SU-DHL-6 (cell line): ENCODE measurements around the gene MAP3K21.

Experiments
- H2AFZ ChIP-seq: fragments of 200-600 bp; sonication (generic); 2 replicates; pipeline ENCODE4 v1.6.1; 2014; ENCODE audit warnings: low read depth, mild to moderate bottlenecking, moderate library complexity, mixed read lengths, antibody characterized with exemption, low read length; ENCODE audit not compliant: severe bottlenecking
- H3F3A ChIP-seq: fragments of 200-600 bp; shearing (Covaris generic); 2 replicates; pipeline ENCODE4 v1.6.0; 2016; ENCODE audit warnings: antibody characterized with exemption, mild to moderate bottlenecking; ENCODE audit not compliant: insufficient read depth
- H3K27ac ChIP-seq: fragments of 200-600 bp; sonication (generic); 2 replicates; pipeline ENCODE4 v1.5.1; 2016; ENCODE audit warnings: low read depth, mild to moderate bottlenecking, low read length, moderate library complexity, mixed read lengths
- H3K27me3 ChIP-seq: fragments of 200-600 bp; sonication (generic), shearing (Covaris generic); 2 replicates; pipeline ENCODE4 v1.6.0; 2014; ENCODE audit warnings: mild to moderate bottlenecking, low read length
- H3K36me3 ChIP-seq: fragments of 200-600 bp; sonication (generic); 2 replicates; pipeline ENCODE4 v1.6.1; 2014; ENCODE audit warnings: mild to moderate bottlenecking, low read length, mixed read lengths
- H3K4me2 ChIP-seq: fragments of 300-600, 200-600 bp; shearing (Covaris generic), sonication (generic); 2 replicates; pipeline ENCODE4 v1.6.0; 2014; ENCODE audit warnings: low read length, low read depth, mild to moderate bottlenecking; ENCODE audit not compliant: poor library complexity, severe bottlenecking
- H3K4me3 ChIP-seq: fragments of 200-600 bp; sonication (generic); 2 replicates; pipeline ENCODE4 v1.5.1; 2014; ENCODE audit warnings: antibody characterized with exemption, low read length, mild to moderate bottlenecking, mixed read lengths; ENCODE audit not compliant: insufficient read depth, poor library complexity, severe bottlenecking
- H3K79me2 ChIP-seq: fragments of 200-600 bp; sonication (generic); 2 replicates; pipeline ENCODE4 v1.6.1; 2014; ENCODE audit warnings: mild to moderate bottlenecking, low read length, moderate library complexity; ENCODE audit not compliant: insufficient read depth
- H3K9ac ChIP-seq: fragments of 200-600 bp; sonication (generic); 2 replicates; pipeline ENCODE4 v1.7.0; 2014; ENCODE audit warnings: mild to moderate bottlenecking, low read length
- H3K9me2 ChIP-seq: fragments of 200-600 bp; sonication (generic); replicated peaks from 2 replicates; pipeline ENCODE4 v1.6.1; 2014; ENCODE audit warnings: low read length; ENCODE audit not compliant: insufficient read depth
- H3K9me3 ChIP-seq: fragments of 200-600 bp; sonication (generic); 2 replicates; pipeline ENCODE4 v1.6.1; 2014; ENCODE audit warnings: low read length, mixed read lengths; ENCODE audit not compliant: insufficient read depth
- H4K20me1 ChIP-seq: fragments of 200-600 bp; sonication (generic); 2 replicates; pipeline ENCODE4 v1.6.1; 2014; ENCODE audit warnings: low read depth, mild to moderate bottlenecking, antibody characterized with exemption, low read length, moderate library complexity, mixed read lengths
- EZH2phosphoT487 ChIP-seq: fragments of 200-600 bp; sonication (generic), shearing (Covaris generic); conservative IDR thresholded peaks from 2 replicates; pipeline ENCODE4 v1.6.1; 2018; ENCODE audit warnings: mild to moderate bottlenecking, antibody characterized with exemption, low read length, moderate library complexity, mixed read lengths
- TF ChIP-seq, protein P1 (sequence below): fragments of 200-600 bp; sonication (generic); IDR thresholded peaks from one replicate; pipeline ENCODE4 v1.5.1; 2017; ENCODE audit warnings: antibody characterized with exemption, mild to moderate bottlenecking, low read length, moderate library complexity; ENCODE audit not compliant: insufficient read depth, poor library complexity, severe bottlenecking

MAP3K21 gene

DNA sequence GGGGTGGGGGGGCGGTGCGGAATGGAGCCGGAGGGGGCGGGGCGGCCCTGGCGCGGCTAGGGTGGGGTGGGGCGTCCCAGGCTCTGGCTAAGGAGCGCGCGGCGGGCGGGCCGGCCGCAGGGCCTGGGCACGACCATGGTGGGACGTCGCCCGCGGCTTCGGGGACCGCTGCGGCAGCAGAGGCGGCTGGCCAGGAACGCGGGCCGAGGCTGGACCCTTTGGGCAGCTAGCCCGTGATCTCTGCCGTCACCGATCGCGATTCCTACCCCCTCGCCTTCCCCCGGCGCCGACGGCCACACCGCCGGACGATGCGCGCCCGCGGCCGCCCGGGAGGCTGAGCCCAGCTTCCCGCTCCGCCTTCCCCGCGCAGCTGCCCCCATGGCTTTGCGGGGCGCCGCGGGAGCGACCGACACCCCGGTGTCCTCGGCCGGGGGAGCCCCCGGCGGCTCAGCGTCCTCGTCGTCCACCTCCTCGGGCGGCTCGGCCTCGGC is at the start of gene MAP3K21:
MAP3K21 (plus strand) TSS at position 74 of the 491 bp plus-strand sequence; CDS start at position 379, 305 bp downstream.
- peak within 1 kb of the TSS; percentile 65 for H3K9ac ChIP-seq

DNA sequence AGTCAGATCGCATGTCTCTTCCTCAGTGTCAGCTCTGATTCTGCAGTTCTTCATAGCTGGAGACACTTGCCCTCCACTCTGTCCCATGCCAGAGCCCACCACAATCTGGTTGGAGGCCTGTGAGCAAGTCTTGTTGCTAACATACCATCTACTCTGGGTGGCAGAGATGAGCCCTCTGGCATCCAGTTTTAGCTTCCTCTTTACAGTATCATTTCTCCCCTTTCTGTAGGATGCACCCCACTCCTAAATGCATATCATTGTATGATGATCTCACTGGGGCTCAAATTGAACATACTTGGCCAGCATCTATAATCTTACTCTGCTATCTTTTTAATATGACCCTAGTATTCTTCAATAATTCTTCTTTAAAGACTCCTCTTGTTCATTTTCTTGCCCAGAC is 48.9 kb upstream of the MAP3K21 start:
- Histone ChIP-seq H3K9ac (no peak overlapping the region), H3K4me2 (no peak overlapping the region), H2AFZ (no peak overlapping the region), H4K20me1 (0 out of 2 replicates have a peak, but pooled peaks cover 3% of the 10 kb centered on the region), H3F3A (no peaks in the 10 kb centered on the region), H3K27me3 (no peaks in the 10 kb centered on the region), H3K9me3 (no peaks in the 10 kb centered on the region), H3K27ac (no peak overlapping the region), H3K36me3 (no peaks in the 10 kb centered on the region), H3K9me2 (no peaks in the 10 kb centered on the region), H3K79me2 (no peaks in the 10 kb centered on the region), H3K4me3 (no peak overlapping the region)
- no peak for TF ChIP-seq EZH2phosphoT487
- TF ChIP-seq, protein P1, sequence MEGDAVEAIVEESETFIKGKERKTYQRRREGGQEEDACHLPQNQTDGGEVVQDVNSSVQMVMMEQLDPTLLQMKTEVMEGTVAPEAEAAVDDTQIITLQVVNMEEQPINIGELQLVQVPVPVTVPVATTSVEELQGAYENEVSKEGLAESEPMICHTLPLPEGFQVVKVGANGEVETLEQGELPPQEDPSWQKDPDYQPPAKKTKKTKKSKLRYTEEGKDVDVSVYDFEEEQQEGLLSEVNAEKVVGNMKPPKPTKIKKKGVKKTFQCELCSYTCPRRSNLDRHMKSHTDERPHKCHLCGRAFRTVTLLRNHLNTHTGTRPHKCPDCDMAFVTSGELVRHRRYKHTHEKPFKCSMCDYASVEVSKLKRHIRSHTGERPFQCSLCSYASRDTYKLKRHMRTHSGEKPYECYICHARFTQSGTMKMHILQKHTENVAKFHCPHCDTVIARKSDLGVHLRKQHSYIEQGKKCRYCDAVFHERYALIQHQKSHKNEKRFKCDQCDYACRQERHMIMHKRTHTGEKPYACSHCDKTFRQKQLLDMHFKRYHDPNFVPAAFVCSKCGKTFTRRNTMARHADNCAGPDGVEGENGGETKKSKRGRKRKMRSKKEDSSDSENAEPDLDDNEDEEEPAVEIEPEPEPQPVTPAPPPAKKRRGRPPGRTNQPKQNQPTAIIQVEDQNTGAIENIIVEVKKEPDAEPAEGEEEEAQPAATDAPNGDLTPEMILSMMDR, result no peak

More for the DNA sequence above, at the start of gene MAP3K21:
- no peaks in the 10 kb centered on the region for H3K9me2 ChIP-seq
- H4K20me1 ChIP-seq, result no peaks in the 10 kb centered on the region
- no peak within 1 kb of the TSS for H3K27ac ChIP-seq
- peak within 1 kb of the TSS; percentile 83 for H3K4me2 ChIP-seq
- no peaks in the 10 kb centered on the region for H3K36me3 ChIP-seq
- H3K4me3 ChIP-seq, result peak within 1 kb of the TSS; percentile 69
- H3F3A ChIP-seq, result peaks cover 10% of the 10 kb centered on the region; the same call in 1 of the 2 replicates
- H3K79me2 ChIP-seq, result no peaks in the 10 kb centered on the region
- TF ChIP-seq, protein P1, result no peak
- TF ChIP-seq EZH2phosphoT487, result no peak
- no peaks in the 10 kb centered on the region for H3K9me3 ChIP-seq
- H3K27me3 ChIP-seq, result no peaks in the 10 kb centered on the region
- peak within 1 kb of the TSS; percentile 93 for H2AFZ ChIP-seq

DNA sequence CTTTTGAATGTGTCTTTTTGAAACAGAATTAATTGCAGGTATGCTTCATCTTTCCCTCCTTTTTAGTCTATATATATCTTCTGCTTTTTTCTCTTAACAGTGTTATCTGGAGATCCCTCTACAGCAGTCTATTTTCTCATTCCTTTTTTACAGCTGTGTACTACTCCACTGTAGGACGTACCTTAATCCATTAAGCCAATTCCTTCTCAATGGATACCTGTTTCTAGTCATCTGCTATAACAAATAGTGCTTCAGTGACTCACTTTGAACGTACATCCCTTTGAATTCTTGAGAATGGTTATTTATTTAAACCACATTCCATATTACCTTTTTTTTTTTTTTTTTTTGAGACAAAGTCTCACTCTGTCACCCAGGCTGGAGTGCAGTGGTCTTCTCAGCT is 47.6 kb upstream of the MAP3K21 start:
- no peak for TF ChIP-seq EZH2phosphoT487
- TF ChIP-seq, protein P1, result no peak
- Histone ChIP-seq H3K27me3 (no peaks in the 10 kb centered on the region), H3K4me2 (no peak overlapping the region), H3K9ac (no peak overlapping the region), H3F3A (no peaks in the 10 kb centered on the region), H2AFZ (no peak overlapping the region), H4K20me1 (0 out of 2 replicates have a peak, but pooled peaks cover 3% of the 10 kb centered on the region), H3K4me3 (no peak overlapping the region), H3K79me2 (no peaks in the 10 kb centered on the region), H3K36me3 (no peaks in the 10 kb centered on the region), H3K27ac (no peak overlapping the region), H3K9me2 (no peaks in the 10 kb centered on the region), H3K9me3 (no peaks in the 10 kb centered on the region)
